Measurements from ENCODE around the gene C11orf42.
A peak's percentile ranks its signal among the peaks of the same experiment; 100 is the strongest.

C11orf42 gene

GRCh38 chr11:6203327-6203726 lies 2.0 kb upstream of the C11orf42 start:
- H3K4me3 ChIP-seq (ENCODE audit: low read depth, low read length): no peak overlapping the region
- TF ChIP-seq MAX (IDR thresholded peaks at IDR 0.05; ENCODE audit: low read depth, low read length) (no peak), CTCF (IDR thresholded peaks at IDR 0.05; ENCODE audit: low read depth, low read length) (no peak), POLR2A (IDR thresholded peaks at IDR 0.05; ENCODE audit: extremely low read depth, insufficient read length) (no peak), MYC (IDR thresholded peaks at IDR 0.05; ENCODE audit: low read depth, low read length) (no peak)
- DNase-seq (ENCODE audit: low read depth): peak; percentile 42

GRCh38 chr11:6204706-6205105 lies 651 bp upstream of the C11orf42 start:
- DNase-seq (ENCODE audit: low read depth): peak; percentile 87
- TF ChIP-seq MAX (IDR thresholded peaks at IDR 0.05; ENCODE audit: low read depth, low read length) (no peak), POLR2A (IDR thresholded peaks at IDR 0.05; ENCODE audit: extremely low read depth, insufficient read length) (no peak)

GRCh38 chr11:6206456-6207180 lies 1.3 kb downstream of the C11orf42 start:
- no peak for TF ChIP-seq CTCF (IDR thresholded peaks at IDR 0.05; ENCODE audit: low read depth, low read length)
- no peak for TF ChIP-seq MYC (IDR thresholded peaks at IDR 0.05; ENCODE audit: low read depth, low read length)
- no peak for TF ChIP-seq MAX (IDR thresholded peaks at IDR 0.05; ENCODE audit: low read depth, low read length)
- no peak for TF ChIP-seq POLR2A (IDR thresholded peaks at IDR 0.05; ENCODE audit: extremely low read depth, insufficient read length)
- DNase-seq (ENCODE audit: low read depth): no peak
- H3K4me3 ChIP-seq (ENCODE audit: low read depth, low read length): no peak overlapping the region

More at GRCh38 chr11:6204706-6205105, 651 bp upstream of the C11orf42 start:
- no peak overlapping the region for H3K4me3 ChIP-seq (ENCODE audit: low read depth, low read length)

GRCh38 chr11:6209801-6210200 lies 4.4 kb downstream of the C11orf42 start:
- no peak for TF ChIP-seq POLR2A (IDR thresholded peaks at IDR 0.05; ENCODE audit: extremely low read depth, insufficient read length)
- no peak for TF ChIP-seq MAX (IDR thresholded peaks at IDR 0.05; ENCODE audit: low read depth, low read length)
- no peak for TF ChIP-seq MYC (IDR thresholded peaks at IDR 0.05; ENCODE audit: low read depth, low read length)
- no peak for TF ChIP-seq CTCF (IDR thresholded peaks at IDR 0.05; ENCODE audit: low read depth, low read length)
- DNase-seq (ENCODE audit: low read depth): no peak
- H3K4me3 ChIP-seq (ENCODE audit: low read depth, low read length): no peak overlapping the region

- DNase-seq (ENCODE audit: low read depth): no peak
- no peak for TF ChIP-seq CTCF (IDR thresholded peaks at IDR 0.05; ENCODE audit: low read depth, low read length)
- TF ChIP-seq MYC (IDR thresholded peaks at IDR 0.05; ENCODE audit: low read depth, low read length): no peak
- no peak for TF ChIP-seq MAX (IDR thresholded peaks at IDR 0.05; ENCODE audit: low read depth, low read length)
- no peak for TF ChIP-seq POLR2A (IDR thresholded peaks at IDR 0.05; ENCODE audit: extremely low read depth, insufficient read length)
- H3K4me3 ChIP-seq (ENCODE audit: low read depth, low read length): no peak overlapping the region
These were observed 5.1 kb downstream of the C11orf42 start for GRCh38 chr11:6210274-6210955.

- DNase-seq (ENCODE audit: low read depth): no peak
- TF ChIP-seq CTCF (IDR thresholded peaks at IDR 0.05; ENCODE audit: low read depth, low read length) (no peak), MAX (IDR thresholded peaks at IDR 0.05; ENCODE audit: low read depth, low read length) (no peak), MYC (IDR thresholded peaks at IDR 0.05; ENCODE audit: low read depth, low read length) (no peak), POLR2A (IDR thresholded peaks at IDR 0.05; ENCODE audit: extremely low read depth, insufficient read length) (no peak)
- H3K4me3 ChIP-seq (ENCODE audit: low read depth, low read length): no peak overlapping the region
These were observed 9.2 kb downstream of the C11orf42 start for GRCh38 chr11:6214530-6214929.
